Astrocyte (in vitro differentiated cells and primary cell): ENCODE results near the gene DENND2A. TPM values are rescaled to one million over a fixed set of nuclear protein-coding genes. Genes with fewer than 3 reads are reported as not detected.
A peak's percentile ranks its signal among the peaks of the same experiment; 100 is the strongest.

Experiments
- DNase-seq: peaks from one replicate; pipeline ENCODE4 v3.0.0-alpha.2; 2010; ENCODE audit warnings: low read depth
- FAIRE-seq: peaks from 2 replicates; lab custom pipeline; 2011; peaks lifted over from hg19 to GRCh38; lab: Jason Lieb, UNC
- H2AFZ ChIP-seq: 2 replicates; pipeline ENCODE4 v1.6.0; 2012; ENCODE audit warnings: low read depth, low read length, inconsistent platforms
- H3K27ac ChIP-seq: 2 replicates; pipeline ENCODE4 v1.5.1; 2011; ENCODE audit warnings: low read depth, low read length, inconsistent platforms
- H3K27me3 ChIP-seq: 2 replicates; pipeline ENCODE4 v1.6.0; 2011; ENCODE audit warnings: low read length, inconsistent platforms; ENCODE audit not compliant: insufficient read depth
- H3K36me3 ChIP-seq: 2 replicates; pipeline ENCODE4 v1.5.1; 2011; ENCODE audit warnings: low read length, inconsistent platforms; ENCODE audit not compliant: insufficient read depth
- H3K4me1 ChIP-seq: 2 replicates; pipeline ENCODE4 v1.5.1; 2011; ENCODE audit warnings: low read length, inconsistent platforms; ENCODE audit not compliant: insufficient read depth
- H3K4me2 ChIP-seq: 2 replicates; pipeline ENCODE4 v1.6.0; 2012; ENCODE audit warnings: low read length, inconsistent platforms
- H3K4me3 ChIP-seq: 2 replicates; pipeline ENCODE4 v1.5.1; 2011; ENCODE audit warnings: low read depth, mild to moderate bottlenecking, low read length, inconsistent platforms; ENCODE audit not compliant: insufficient read depth
- H3K79me2 ChIP-seq: 2 replicates; pipeline ENCODE4 v1.6.0; 2012; ENCODE audit warnings: mild to moderate bottlenecking, low read length, inconsistent platforms; ENCODE audit not compliant: insufficient read depth
- H3K9ac ChIP-seq: 2 replicates; pipeline ENCODE4 v1.6.0; 2012; ENCODE audit warnings: mild to moderate bottlenecking, low read length, inconsistent platforms
- H3K9me3 ChIP-seq: 2 replicates; pipeline ENCODE4 v1.5.1; 2012; ENCODE audit warnings: low read depth, mild to moderate bottlenecking, low read length, inconsistent platforms; ENCODE audit not compliant: insufficient read depth
- H4K20me1 ChIP-seq: 2 replicates; pipeline ENCODE4 v1.6.0; 2012; ENCODE audit warnings: low read length, inconsistent platforms; ENCODE audit not compliant: insufficient read depth
- H3K27ac Mint-ChIP-seq: one replicate; pipeline ENCODE4 v1.8.0; 2021; ENCODE audit warnings: mild to moderate bottlenecking, mixed read lengths; ENCODE audit not compliant: unreplicated experiment
- H3K27me3 Mint-ChIP-seq: one replicate; pipeline ENCODE4 v1.8.0; 2021; ENCODE audit warnings: low read depth, mixed read lengths; ENCODE audit not compliant: unreplicated experiment
- H3K36me3 Mint-ChIP-seq: one replicate; pipeline ENCODE4 v1.8.0; 2021; ENCODE audit warnings: low read depth, mixed read lengths; ENCODE audit not compliant: unreplicated experiment
- H3K4me1 Mint-ChIP-seq: one replicate; pipeline ENCODE4 v1.8.0; 2021; ENCODE audit warnings: low read depth, mixed read lengths; ENCODE audit not compliant: unreplicated experiment
- H3K4me3 Mint-ChIP-seq: one replicate; pipeline ENCODE4 v1.8.0; 2021; ENCODE audit warnings: mild to moderate bottlenecking, moderate library complexity, mixed read lengths; ENCODE audit not compliant: unreplicated experiment
- H3K9me3 Mint-ChIP-seq: one replicate; pipeline ENCODE4 v1.8.0; 2021; ENCODE audit warnings: mild to moderate bottlenecking, mixed read lengths; ENCODE audit not compliant: unreplicated experiment
- CTCF ChIP-seq: IDR thresholded peaks from 2 replicates; pipeline ENCODE4 v1.5.1; 2011; ENCODE audit warnings: low read depth, mild to moderate bottlenecking, inconsistent platforms, low read length, moderate library complexity; ENCODE audit not compliant: insufficient read depth
- EZH2 ChIP-seq: IDR thresholded peaks from 2 replicates; pipeline ENCODE4 v1.6.1; 2012; ENCODE audit warnings: mild to moderate bottlenecking, low read length, inconsistent platforms; ENCODE audit not compliant: insufficient read depth
- total RNA-seq: library from RNA; stranded (reverse); gene quantifications from 2 replicates; pipeline ENCODE4 v1.2.1, GENCODE V29; 2021

The DENND2A gene
- total RNA-seq, 1 donor from 2014 or later: 42.1 TPM

- TF ChIP-seq CTCF (no peak), EZH2 (no peak)
- Histone ChIP-seq H2AFZ (no peak overlapping the region), H3K9ac (no peak overlapping the region), H3K79me2 (no peaks in the 10 kb centered on the region), H3K4me1 (no peaks in the 10 kb centered on the region), H3K27me3 (no peaks in the 10 kb centered on the region), H3K4me3 (no peak overlapping the region), H3K36me3 (no peaks in the 10 kb centered on the region), H3K9me3 (no peaks in the 10 kb centered on the region), H3K4me2 (no peak overlapping the region), H3K27ac (no peak overlapping the region), H4K20me1 (no peaks in the 10 kb centered on the region)
- Mint-ChIP-seq H3K36me3 (no peaks in the 10 kb centered on the region), H3K27ac (no peak overlapping the region), H3K9me3 (no peaks in the 10 kb centered on the region), H3K4me3 (no peak overlapping the region), H3K27me3 (peaks cover 2% of the 10 kb centered on the region), H3K4me1 (no peaks in the 10 kb centered on the region)
- DNase-seq: no peak
- FAIRE-seq: no peak
These were observed 143.3 kb downstream of the DENND2A start for GRCh38 chr7:140497241-140497769.

GRCh38 chr7:140495514-140496097, 145.0 kb downstream of the DENND2A start:
- no peak for TF ChIP-seq CTCF
- no peak for TF ChIP-seq EZH2
- Mint-ChIP-seq H3K9me3 (no peaks in the 10 kb centered on the region), H3K4me3 (peak overlapping the region; percentile 40)

GRCh38 chr7:140494867-140495266, 145.7 kb downstream of the DENND2A start:
- no peak for DNase-seq
- H2AFZ ChIP-seq: no peak overlapping the region
- no peaks in the 10 kb centered on the region for H4K20me1 ChIP-seq

More at GRCh38 chr7:140495514-140496097, 145.0 kb downstream of the DENND2A start:
- Mint-ChIP-seq H3K27ac (no peak overlapping the region), H3K36me3 (no peaks in the 10 kb centered on the region), H3K4me1 (no peaks in the 10 kb centered on the region), H3K27me3 (peaks cover 2% of the 10 kb centered on the region)
- no peaks in the 10 kb centered on the region for H3K36me3 ChIP-seq
- no peaks in the 10 kb centered on the region for H4K20me1 ChIP-seq
- no peak for FAIRE-seq
- no peaks in the 10 kb centered on the region for H3K9me3 ChIP-seq
- H3K79me2 ChIP-seq: no peaks in the 10 kb centered on the region
- no peak overlapping the region for H3K4me2 ChIP-seq
- no peak overlapping the region for H3K27ac ChIP-seq
- DNase-seq: no peak
- no peak overlapping the region for H2AFZ ChIP-seq
- no peak overlapping the region for H3K9ac ChIP-seq
- H3K27me3 ChIP-seq: no peaks in the 10 kb centered on the region
- H3K4me3 ChIP-seq: no peak overlapping the region
- no peaks in the 10 kb centered on the region for H3K4me1 ChIP-seq

More at GRCh38 chr7:140494867-140495266, 145.7 kb downstream of the DENND2A start:
- Mint-ChIP-seq H3K27me3 (peaks cover 2% of the 10 kb centered on the region), H3K4me1 (no peaks in the 10 kb centered on the region), H3K4me3 (no peak overlapping the region), H3K27ac (no peak overlapping the region), H3K36me3 (no peaks in the 10 kb centered on the region), H3K9me3 (no peaks in the 10 kb centered on the region)
- Histone ChIP-seq H3K27ac (no peak overlapping the region), H3K4me2 (no peak overlapping the region), H3K27me3 (no peaks in the 10 kb centered on the region), H3K9me3 (no peaks in the 10 kb centered on the region), H3K4me3 (no peak overlapping the region), H3K4me1 (no peaks in the 10 kb centered on the region), H3K9ac (no peak overlapping the region), H3K36me3 (no peaks in the 10 kb centered on the region), H3K79me2 (no peaks in the 10 kb centered on the region)
- no peak for FAIRE-seq
- no peak for TF ChIP-seq EZH2
- TF ChIP-seq CTCF: no peak
